Fibroblast of pulmonary artery (primary cell): ENCODE results near the gene ANKS3.

Experiments
- DNase-seq: peaks from one replicate; pipeline ENCODE4 v3.0.0-alpha.2; 2010; ENCODE audit warnings: low read depth
- H3K4me3 ChIP-seq: replicated peaks from 2 replicates; pipeline ENCODE4 v1.5.1; 2011; ENCODE audit warnings: low read depth, mild to moderate bottlenecking, control low read depth, low read length, moderate library complexity
- TF ChIP-seq, protein P1 (sequence below): IDR thresholded peaks from 2 replicates; pipeline ENCODE4 v1.5.1; 2011; ENCODE audit warnings: mild to moderate bottlenecking, control low read depth, low read length, inconsistent platforms; ENCODE audit errors: missing control alignments

Gene ANKS3, protein sequence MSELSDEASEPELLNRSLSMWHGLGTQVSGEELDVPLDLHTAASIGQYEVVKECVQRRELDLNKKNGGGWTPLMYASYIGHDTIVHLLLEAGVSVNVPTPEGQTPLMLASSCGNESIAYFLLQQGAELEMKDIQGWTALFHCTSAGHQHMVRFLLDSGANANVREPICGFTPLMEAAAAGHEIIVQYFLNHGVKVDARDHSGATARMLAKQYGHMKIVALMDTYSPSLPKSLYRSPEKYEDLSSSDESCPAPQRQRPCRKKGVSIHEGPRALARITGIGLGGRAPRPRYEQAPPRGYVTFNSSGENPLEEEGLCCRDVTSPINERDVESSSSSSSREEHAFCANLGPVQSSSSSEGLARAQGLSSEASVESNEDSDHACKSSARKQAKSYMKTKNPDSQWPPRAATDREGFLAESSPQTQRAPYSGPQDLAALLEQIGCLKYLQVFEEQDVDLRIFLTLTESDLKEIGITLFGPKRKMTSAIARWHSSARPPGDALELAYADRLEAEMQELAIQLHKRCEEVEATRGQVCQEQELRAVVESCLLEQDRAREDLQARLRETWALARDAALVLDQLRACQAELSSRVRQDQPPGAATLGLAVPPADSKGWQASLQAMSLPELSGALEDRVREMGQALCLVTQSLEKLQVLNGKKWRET

DNA sequence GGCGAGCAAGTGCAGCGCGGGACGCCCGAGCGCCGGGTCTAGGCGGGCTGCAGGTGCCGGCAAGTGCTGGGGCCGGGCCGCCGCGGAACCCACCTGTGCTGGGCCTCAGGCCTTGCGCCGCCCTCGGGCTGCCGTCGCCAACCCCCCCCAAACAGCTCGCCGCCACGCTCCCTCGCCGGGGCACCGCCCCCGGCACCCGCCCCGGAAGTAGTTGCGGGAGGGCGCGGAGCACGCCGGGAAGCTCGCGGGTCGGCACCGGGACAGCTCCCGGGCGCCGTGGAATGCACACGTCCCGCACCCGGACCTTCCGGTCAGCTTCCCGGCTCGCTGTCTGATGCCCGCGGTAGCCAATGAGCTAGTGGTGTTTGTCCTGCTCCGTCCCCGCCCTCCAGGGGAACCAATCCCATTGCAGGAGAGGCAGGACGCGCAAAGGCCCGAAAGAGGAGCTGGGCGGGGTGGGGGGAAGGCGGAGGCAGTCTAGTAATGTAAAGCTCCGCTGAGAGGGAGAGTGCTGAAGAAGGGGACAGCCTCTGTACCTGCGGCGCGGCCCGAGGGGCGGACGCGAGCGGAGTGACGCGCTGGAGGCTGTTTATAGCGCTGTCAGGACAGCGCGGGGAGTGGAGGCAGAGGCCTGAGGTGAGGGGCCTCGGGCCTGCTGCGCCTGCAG lies at the start of gene ANKS3, which contains the start of gene DNAAF8:
Gene ANKS3, minus strand, starts transcription at position 209 of the 667 bp plus-strand sequence. CDS start 4,122 bp downstream, outside the sequence.
Gene DNAAF8, plus strand, starts transcription at position 475 of the 667 bp plus-strand sequence. CDS start 1,978 bp downstream, outside the sequence.
- TF ChIP-seq, protein P1, sequence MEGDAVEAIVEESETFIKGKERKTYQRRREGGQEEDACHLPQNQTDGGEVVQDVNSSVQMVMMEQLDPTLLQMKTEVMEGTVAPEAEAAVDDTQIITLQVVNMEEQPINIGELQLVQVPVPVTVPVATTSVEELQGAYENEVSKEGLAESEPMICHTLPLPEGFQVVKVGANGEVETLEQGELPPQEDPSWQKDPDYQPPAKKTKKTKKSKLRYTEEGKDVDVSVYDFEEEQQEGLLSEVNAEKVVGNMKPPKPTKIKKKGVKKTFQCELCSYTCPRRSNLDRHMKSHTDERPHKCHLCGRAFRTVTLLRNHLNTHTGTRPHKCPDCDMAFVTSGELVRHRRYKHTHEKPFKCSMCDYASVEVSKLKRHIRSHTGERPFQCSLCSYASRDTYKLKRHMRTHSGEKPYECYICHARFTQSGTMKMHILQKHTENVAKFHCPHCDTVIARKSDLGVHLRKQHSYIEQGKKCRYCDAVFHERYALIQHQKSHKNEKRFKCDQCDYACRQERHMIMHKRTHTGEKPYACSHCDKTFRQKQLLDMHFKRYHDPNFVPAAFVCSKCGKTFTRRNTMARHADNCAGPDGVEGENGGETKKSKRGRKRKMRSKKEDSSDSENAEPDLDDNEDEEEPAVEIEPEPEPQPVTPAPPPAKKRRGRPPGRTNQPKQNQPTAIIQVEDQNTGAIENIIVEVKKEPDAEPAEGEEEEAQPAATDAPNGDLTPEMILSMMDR: no peak
- H3K4me3 ChIP-seq: peak within 1 kb of the TSS; percentile 91
- DNase-seq: peak; percentile 97

GRCh38 chr16:4783251-4783950 lies 49.3 kb upstream of the ANKS3 start:
- no peak overlapping the region for H3K4me3 ChIP-seq
- TF ChIP-seq, protein P1: no peak
- DNase-seq: no peak

- H3K4me3 ChIP-seq: no peak overlapping the region
- no peak for DNase-seq
- TF ChIP-seq, protein P1: no peak
Measured at GRCh38 chr16:4780235-4780634, 46.2 kb upstream of the ANKS3 start.

- H3K4me3 ChIP-seq: no peak overlapping the region
- TF ChIP-seq, protein P1: no peak
- DNase-seq: no peak
Measured at GRCh38 chr16:4778050-4778392, 44.0 kb upstream of the ANKS3 start.

GRCh38 chr16:4777339-4778049 lies 43.4 kb upstream of the ANKS3 start:
- no peak overlapping the region for H3K4me3 ChIP-seq
- TF ChIP-seq, protein P1: no peak
- DNase-seq: no peak

GRCh38 chr16:4776141-4776705 lies 42.2 kb upstream of the ANKS3 start:
- TF ChIP-seq, protein P1: no peak
- DNase-seq: no peak
- H3K4me3 ChIP-seq: no peak overlapping the region
